Ectodermal cell (in vitro differentiated cells): ENCODE measurements around the gene ZNF480.
A peak's percentile ranks its signal among the peaks of the same experiment; 100 is the strongest.
"Not testable (repeated sequence)": the region's sequence is repeated elsewhere in the genome, so short reads cannot be mapped to it uniquely, and the experiment has no call there.

Experiments used
- H3K27ac ChIP-seq: 2 replicates; pipeline ENCODE4 v1.7.0; 2013; ENCODE audit warnings: mild to moderate bottlenecking, low read depth, low read length; ENCODE audit not compliant: insufficient read depth, poor library complexity, severe bottlenecking
- H3K27me3 ChIP-seq: 2 replicates; pipeline ENCODE4 v1.7.0; 2013; ENCODE audit warnings: mild to moderate bottlenecking, low read length; ENCODE audit not compliant: insufficient read depth, control insufficient read depth, poor library complexity, severe bottlenecking
- H3K36me3 ChIP-seq: one replicate; pipeline ENCODE4 v1.7.0; 2013; ENCODE audit warnings: low read length; ENCODE audit not compliant: control insufficient read depth, insufficient read depth
- H3K4me1 ChIP-seq: one replicate; pipeline ENCODE4 v1.7.0; 2013; ENCODE audit warnings: low read length; ENCODE audit not compliant: control insufficient read depth, insufficient read depth
- H3K4me3 ChIP-seq: 2 replicates; pipeline ENCODE4 v1.7.0; 2013; ENCODE audit warnings: low read depth, low read length, control low read depth; ENCODE audit not compliant: insufficient read depth
- H3K9me3 ChIP-seq: 2 replicates; pipeline ENCODE4 v1.7.0; 2013; ENCODE audit warnings: mild to moderate bottlenecking, low read length, moderate library complexity; ENCODE audit not compliant: control insufficient read depth
- WGBS, 2 experiments: methylation state at CpG; one replicate each; pipeline ENCODE4 v1.1.7; 2013; ENCODE audit warnings: missing lambda C conversion rate in 2 of 2; 5-methylcytosine and 5-hydroxymethylcytosine counted together

ZNF480 gene

DNA sequence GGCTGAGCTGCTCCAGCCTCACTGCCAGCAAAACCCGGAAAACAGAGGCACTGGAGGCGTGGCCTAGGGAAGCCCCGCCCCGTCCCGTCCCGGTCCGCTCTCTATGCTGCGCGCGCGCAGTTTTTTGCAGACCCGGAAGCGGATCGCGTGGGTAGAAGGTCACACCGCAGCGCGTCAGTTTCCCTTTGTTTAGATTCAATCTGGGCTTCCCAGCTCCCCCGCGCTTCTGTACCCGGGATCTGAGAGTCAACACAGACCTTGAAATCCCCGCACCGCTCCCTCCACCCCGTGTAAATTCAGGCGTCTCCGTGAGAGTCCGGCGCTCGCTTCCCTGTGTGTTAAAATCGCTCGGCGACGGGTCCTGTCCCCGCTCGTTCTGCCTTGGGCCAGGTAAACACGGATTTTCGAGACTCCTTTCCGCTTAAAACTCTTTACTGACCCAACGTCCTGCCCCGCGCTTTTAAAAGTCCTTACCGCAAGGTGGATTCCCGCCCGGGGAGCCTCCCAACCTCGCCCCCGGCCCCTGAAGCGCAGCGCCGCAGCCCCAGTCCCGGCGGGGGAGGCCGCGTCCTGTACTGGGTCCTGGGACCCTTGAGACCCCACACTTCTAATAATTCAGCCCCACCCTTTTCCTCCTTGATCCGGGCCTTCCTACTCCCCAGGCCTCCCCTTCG, 39.3 kb downstream of the ZNF480 start, which contains the start of gene ZNF610:
Gene ZNF610 (plus strand): TSS at position 127 of the 674 bp plus-strand sequence. CDS start 12,930 bp downstream, outside the sequence.
- WGBS, 2 experiments, result 1% methylated on average over 55 of the region's 55 CpGs

GRCh38 chr19:52336791-52337381, 39.9 kb downstream of the ZNF480 start:
- H3K27ac ChIP-seq, result no peak overlapping the region
- 9 to 10% methylated on average over 8 to 9 of the region's 9 CpGs for WGBS, 2 experiments
- H3K9me3 ChIP-seq, result peaks cover 2% of the 10 kb centered on the region

More for the DNA sequence above, 39.3 kb downstream of the ZNF480 start, which contains the start of gene ZNF610:
- Histone ChIP-seq H3K4me1 (no peaks in the 10 kb centered on the region), H3K27me3 (no peaks in the 10 kb centered on the region), H3K9me3 (peaks cover 2% of the 10 kb centered on the region), H3K27ac (peak within 1 kb of the TSS; percentile 22), H3K4me3 (peak within 1 kb of the TSS; percentile 77), H3K36me3 (no peaks in the 10 kb centered on the region)

DNA sequence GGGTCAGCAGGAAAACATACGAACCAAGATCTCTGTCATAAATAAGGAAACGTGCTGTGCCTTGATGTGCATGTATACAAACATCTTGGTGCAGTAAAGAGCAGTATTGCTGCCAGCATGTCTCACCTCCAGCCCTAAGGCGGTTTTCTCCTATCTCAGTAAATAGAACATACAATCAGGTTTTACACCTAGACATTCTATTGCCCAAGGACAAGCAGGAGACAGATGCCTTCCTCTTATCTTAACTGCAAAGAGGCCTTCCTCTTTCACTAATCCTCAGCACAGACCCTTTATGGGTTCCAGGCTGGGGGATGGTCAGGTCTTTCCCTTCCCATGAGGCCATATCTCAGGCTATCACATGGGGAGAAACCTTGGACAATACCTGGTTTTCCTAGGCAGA, 42.1 kb downstream of the ZNF480 start:
- H3K36me3 ChIP-seq, H3K27me3 ChIP-seq, H3K4me1 ChIP-seq, H3K4me3 ChIP-seq, H3K27ac ChIP-seq, H3K9me3 ChIP-seq: not testable (repeated sequence)
- WGBS, 2 experiments, result 88 to 94% methylated on average over 3 of the region's 3 CpGs

More at GRCh38 chr19:52336791-52337381, 39.9 kb downstream of the ZNF480 start:
- no peaks in the 10 kb centered on the region for H3K36me3 ChIP-seq
- H3K4me3 ChIP-seq, result peak overlapping the region; percentile 77
- H3K27me3 ChIP-seq, result no peaks in the 10 kb centered on the region
- H3K4me1 ChIP-seq, result no peaks in the 10 kb centered on the region

DNA sequence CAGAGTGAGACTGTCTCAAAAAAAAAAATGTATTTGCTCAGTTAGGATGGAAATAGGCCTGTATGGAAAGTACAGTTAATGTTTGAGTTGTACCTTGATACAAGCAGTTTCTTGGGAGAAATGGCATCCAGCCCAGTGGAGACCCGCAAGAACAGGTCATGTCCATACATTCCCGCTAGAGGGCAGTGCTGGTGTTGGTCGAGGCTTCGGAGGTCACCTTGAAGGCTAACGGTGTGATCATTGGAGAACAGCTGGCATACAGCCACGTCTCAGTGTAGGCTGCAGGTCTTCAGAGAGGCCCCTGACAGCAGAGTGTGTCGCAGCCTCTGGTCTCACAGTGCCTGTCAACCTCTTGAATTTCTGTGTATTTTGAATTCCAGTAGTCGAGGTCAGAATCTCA, 46.6 kb downstream of the ZNF480 start:
- H3K4me1 ChIP-seq, result no peaks in the 10 kb centered on the region
- 32 to 35% methylated on average over 8 of the region's 8 CpGs for whole genome bisulfite sequencing, 2 experiments
- H3K9me3 ChIP-seq, result no peaks in the 10 kb centered on the region
- H3K27me3 ChIP-seq, result no peaks in the 10 kb centered on the region
- H3K36me3 ChIP-seq, result peaks cover 6% of the 10 kb centered on the region
- no peak overlapping the region for H3K4me3 ChIP-seq
- H3K27ac ChIP-seq, result no peak overlapping the region

- WGBS, 2 experiments, result 90 to 92% methylated on average over 6 of the region's 6 CpGs
- Histone ChIP-seq H3K27me3 (no peaks in the 10 kb centered on the region), H3K4me3 (no peak overlapping the region), H3K4me1 (no peaks in the 10 kb centered on the region), H3K36me3 (peaks cover 6% of the 10 kb centered on the region), H3K9me3 (no peaks in the 10 kb centered on the region), H3K27ac (no peak overlapping the region)
Measured at GRCh38 chr19:52345162-52345561, 48.2 kb downstream of the ZNF480 start.

GRCh38 chr19:52351512-52351911, 54.5 kb downstream of the ZNF480 start:
- Histone ChIP-seq H3K4me1 (no peaks in the 10 kb centered on the region), H3K9me3 (no peaks in the 10 kb centered on the region), H3K36me3 (peaks cover 25% of the 10 kb centered on the region), H3K4me3 (no peak overlapping the region), H3K27ac (no peak overlapping the region), H3K27me3 (no peaks in the 10 kb centered on the region)
- whole genome bisulfite sequencing, 2 experiments, result 87 to 90% methylated on average over 9 of the region's 9 CpGs

DNA sequence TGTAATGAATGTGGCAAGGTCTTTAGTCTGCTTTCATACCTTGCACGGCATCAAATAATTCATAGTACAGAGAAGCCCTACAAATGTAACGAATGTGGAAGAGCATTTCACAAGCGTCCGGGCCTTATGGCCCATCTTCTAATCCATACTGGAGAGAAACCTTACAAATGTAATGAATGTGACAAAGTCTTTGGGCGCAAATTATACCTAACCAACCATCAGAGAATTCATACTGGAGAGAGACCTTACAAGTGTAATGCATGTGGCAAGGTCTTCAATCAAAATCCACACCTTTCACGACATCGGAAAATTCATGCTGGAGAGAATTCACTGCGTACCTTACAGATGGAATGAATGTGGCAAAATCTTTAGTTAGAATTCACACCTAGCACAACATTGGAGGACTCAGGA, 69.5 kb downstream of the ZNF480 start:
- H3K4me3 ChIP-seq, result no peak overlapping the region
- H3K36me3 ChIP-seq, result peaks cover 30% of the 10 kb centered on the region
- no peak overlapping the region for H3K27ac ChIP-seq
- no peaks in the 10 kb centered on the region for H3K4me1 ChIP-seq
- no peaks in the 10 kb centered on the region for H3K27me3 ChIP-seq
- 93 to 96% methylated on average over 8 of the region's 8 CpGs for WGBS, 2 experiments
- peaks cover 15% of the 10 kb centered on the region for H3K9me3 ChIP-seq

DNA sequence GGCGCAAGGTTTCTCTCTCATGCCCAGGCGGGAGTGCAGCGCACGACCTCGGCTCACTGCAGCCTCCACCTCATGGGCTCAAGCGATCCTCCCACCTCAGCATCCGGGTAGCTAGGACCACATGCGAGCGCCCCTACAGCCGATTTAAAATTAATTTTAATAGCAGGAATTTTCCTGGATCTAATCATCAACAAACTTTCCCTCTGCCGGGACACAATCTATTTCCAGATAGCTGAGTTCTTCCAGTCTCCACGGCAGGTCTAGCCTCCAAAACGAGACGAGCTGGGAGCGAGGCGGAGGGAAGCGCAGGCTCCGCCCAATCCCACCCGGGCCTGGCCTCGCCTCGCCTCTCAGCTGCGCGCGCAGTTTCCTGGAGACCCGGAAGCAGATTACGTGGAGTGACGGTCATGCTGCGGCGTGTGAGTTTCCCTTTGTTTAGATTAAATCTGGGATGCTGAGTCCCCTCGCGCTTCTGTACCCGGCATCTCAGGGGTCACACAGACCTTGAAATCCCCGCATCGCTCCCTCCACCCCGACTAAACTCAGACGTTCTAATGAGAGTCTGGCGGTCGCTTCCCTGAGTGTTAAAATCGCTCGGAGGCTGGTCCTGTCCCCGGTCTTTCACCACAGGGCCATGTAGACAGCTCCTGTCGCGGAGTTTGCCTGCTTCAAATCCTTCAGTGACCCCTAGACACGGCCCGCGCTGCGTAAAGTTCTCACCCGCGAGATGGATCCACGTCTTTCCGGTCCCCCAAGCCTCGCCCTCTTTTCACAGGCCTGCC, 72.8 kb downstream of the ZNF480 start, which contains the start of gene ZNF880:
Gene ZNF880 (plus strand): TSS at position 365 of the 782 bp plus-strand sequence. CDS start 43 bp downstream, at position 408.
- H3K4me1 ChIP-seq, result no peaks in the 10 kb centered on the region
- H3K36me3 ChIP-seq, result peaks cover 27% of the 10 kb centered on the region
- H3K27ac ChIP-seq, result peak within 1 kb of the TSS; percentile 90
- peaks cover 11% of the 10 kb centered on the region for H3K9me3 ChIP-seq
- WGBS, 2 experiments, result 42 to 46% methylated on average over 52 of the region's 52 CpGs
- no peaks in the 10 kb centered on the region for H3K27me3 ChIP-seq
- H3K4me3 ChIP-seq, result peak within 1 kb of the TSS; percentile 54

DNA sequence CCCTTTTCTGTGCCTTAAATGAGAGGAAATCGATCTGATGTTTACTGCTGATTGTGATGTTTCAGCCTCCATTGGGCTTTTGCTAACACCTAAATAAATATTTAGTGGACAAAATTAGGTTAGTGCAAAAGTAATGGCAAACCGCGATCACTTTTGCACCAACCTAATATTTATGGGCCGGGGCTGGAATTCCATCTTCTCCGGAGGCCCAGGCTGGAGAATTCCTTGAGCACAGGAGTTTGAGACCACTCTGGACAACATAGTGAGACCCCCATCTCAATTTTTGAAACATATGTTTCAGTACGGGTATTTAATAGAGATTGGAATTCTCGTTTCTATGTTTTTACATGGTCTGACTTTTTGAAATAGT, 73.4 kb downstream of the ZNF480 start:
- Histone ChIP-seq H3K36me3 (peaks cover 21% of the 10 kb centered on the region), H3K4me3 (peak overlapping the region; percentile 54), H3K4me1 (no peaks in the 10 kb centered on the region), H3K9me3 (peaks cover 7% of the 10 kb centered on the region), H3K27me3 (no peaks in the 10 kb centered on the region), H3K27ac (peak overlapping the region; percentile 90)
- 72 to 78% methylated on average over 7 of the region's 7 CpGs for WGBS, 2 experiments
